Fibroblast of mammary gland (primary cell): ENCODE results near the gene BIRC7.

Source experiments
- DNase-seq: peaks from one replicate; pipeline ENCODE4 v3.0.0-alpha.2; 2010; ENCODE audit warnings: low read depth
- H3K4me3 ChIP-seq: 2 replicates; pipeline ENCODE4 v1.5.1; 2011; ENCODE audit warnings: low read depth, mild to moderate bottlenecking, low read length, moderate library complexity; ENCODE audit not compliant: control insufficient read depth
- TF ChIP-seq, protein P1 (sequence below): conservative IDR thresholded peaks from 2 replicates; pipeline ENCODE4 v1.5.1; 2011; ENCODE audit warnings: low read depth, low read length, inconsistent platforms; ENCODE audit not compliant: control insufficient read depth, insufficient read depth

The BIRC7 gene

GRCh38 chr20:63261060-63261794 lies 25.5 kb downstream of the BIRC7 start:
- H3K4me3 ChIP-seq = no peak overlapping the region
- TF ChIP-seq, protein P1, sequence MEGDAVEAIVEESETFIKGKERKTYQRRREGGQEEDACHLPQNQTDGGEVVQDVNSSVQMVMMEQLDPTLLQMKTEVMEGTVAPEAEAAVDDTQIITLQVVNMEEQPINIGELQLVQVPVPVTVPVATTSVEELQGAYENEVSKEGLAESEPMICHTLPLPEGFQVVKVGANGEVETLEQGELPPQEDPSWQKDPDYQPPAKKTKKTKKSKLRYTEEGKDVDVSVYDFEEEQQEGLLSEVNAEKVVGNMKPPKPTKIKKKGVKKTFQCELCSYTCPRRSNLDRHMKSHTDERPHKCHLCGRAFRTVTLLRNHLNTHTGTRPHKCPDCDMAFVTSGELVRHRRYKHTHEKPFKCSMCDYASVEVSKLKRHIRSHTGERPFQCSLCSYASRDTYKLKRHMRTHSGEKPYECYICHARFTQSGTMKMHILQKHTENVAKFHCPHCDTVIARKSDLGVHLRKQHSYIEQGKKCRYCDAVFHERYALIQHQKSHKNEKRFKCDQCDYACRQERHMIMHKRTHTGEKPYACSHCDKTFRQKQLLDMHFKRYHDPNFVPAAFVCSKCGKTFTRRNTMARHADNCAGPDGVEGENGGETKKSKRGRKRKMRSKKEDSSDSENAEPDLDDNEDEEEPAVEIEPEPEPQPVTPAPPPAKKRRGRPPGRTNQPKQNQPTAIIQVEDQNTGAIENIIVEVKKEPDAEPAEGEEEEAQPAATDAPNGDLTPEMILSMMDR = no peak
- DNase-seq = no peak

GRCh38 chr20:63261795-63262528 lies 26.3 kb downstream of the BIRC7 start:
- no peak overlapping the region for H3K4me3 ChIP-seq
- DNase-seq = no peak
- TF ChIP-seq, protein P1 = no peak

DNA sequence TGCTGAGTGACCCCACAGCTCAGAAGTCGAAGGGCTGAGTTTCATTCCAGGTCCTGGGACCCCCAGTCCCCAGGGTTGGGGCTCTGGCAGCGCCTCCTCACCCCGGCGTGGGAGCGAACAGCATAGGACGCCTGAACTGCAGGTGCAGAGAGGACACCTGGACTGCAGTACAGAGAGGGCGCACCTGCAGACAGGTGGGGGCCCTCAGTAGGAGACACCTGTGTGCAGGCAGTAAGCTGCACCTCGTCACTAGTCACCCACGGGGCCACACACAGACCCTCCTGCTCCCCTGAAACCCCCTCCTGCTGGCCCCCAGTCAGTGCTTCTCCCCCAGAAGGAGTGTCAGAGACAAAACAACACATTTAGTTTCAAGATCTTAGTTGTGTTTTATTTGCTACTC lies 27.1 kb downstream of the BIRC7 start:
- TF ChIP-seq, protein P1 = no peak
- no peak for DNase-seq
- no peak overlapping the region for H3K4me3 ChIP-seq

DNA sequence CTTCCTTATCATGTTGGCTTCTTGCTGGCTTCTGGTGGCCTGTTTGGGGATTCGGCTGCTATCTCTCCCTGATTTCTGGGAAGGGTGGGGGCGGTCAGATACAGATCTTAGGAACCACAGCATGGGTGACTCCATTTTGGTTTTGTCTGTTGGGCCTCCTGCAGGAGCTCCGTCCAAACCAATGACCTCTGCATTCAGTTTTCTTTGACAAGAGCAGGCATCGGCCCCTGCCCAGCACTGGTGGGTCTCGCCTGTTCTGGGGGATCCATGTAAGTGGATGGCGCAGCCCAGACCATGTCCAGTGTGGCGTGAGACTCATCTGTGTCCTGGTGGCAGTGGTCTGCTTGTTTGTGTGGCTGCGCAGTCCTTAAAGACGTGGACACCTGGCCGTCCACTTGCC lies 28.3 kb downstream of the BIRC7 start:
- no peak for DNase-seq
- H3K4me3 ChIP-seq = no peak overlapping the region
- TF ChIP-seq, protein P1 = no peak

DNA sequence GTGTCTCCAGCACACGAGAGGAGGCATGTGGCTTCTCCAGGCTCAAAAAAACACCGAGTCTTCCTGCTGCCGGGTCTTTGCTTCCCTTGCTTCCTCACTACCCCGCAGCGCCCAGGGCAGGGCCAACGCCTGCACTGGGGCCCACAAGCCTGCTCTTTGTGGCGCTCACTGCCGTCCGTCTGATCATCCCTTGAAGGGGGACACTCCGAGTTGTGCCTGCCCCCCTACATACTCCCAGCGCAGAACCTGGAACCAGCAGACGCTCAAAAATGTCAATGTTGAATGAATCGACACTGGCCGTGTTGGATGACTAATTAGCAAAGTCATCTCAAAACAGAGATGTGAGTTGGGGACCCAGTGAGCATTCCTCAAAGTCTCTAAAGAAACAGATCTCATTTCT lies 28.8 kb downstream of the BIRC7 start:
- no peak for DNase-seq
- TF ChIP-seq, protein P1 = no peak
- no peak overlapping the region for H3K4me3 ChIP-seq

DNA sequence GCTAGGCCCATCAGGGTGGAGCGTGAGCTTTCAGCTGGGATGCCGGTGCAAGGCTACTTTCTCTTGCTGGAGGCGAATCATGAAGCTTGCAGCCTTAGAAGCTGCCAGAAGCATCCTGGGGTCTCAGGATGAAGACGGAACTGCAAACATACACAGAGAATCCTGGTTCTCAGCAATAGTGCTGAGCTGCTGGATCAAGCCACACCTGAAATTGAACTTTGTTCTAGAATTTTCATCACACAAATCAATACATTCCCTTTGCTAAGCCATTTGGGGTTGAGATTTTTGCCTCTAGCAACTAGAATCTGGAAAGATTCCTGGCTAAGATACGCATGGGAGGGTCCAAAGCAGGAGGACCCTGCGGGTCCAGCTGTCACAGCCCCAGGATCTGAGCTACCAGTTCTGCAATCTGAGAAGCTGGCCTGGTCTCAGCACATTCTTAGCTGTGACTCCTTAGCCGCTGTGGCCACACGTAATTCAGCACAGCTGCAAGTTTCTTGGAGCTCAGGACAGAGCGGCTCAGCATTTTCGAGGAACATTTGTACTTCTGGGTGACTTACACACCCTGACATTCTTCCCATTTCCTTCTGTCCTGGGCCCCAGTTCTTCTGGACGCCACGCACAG lies 30.3 kb downstream of the BIRC7 start:
- no peak overlapping the region for H3K4me3 ChIP-seq
- DNase-seq = peak; percentile 40
- TF ChIP-seq, protein P1 = no peak
